M059J (cell line): Measurements from ENCODE around the gene LTBP1. TPM values are rescaled to one million over a fixed set of nuclear protein-coding genes. Genes with fewer than 3 reads are reported as not detected.

Experiments
- DNase-seq: peaks from one replicate; pipeline ENCODE4 v3.0.0-alpha.2; 2012; ENCODE audit warnings: low read depth
- total RNA-seq: library from RNA; depleted of rRNA; stranded (reverse); fragments of >200 nt; shearing (Covaris generic); gene quantifications from 2 replicates; pipeline ENCODE4 v1.2.3, GENCODE V29; 2014

LTBP1 gene
- total RNA-seq, 1 experiment from 2014 or later, result 9.2 TPM

GRCh38 chr2:33077844-33078243, 131.1 kb downstream of the LTBP1 start:
- no peak for DNase-seq

GRCh38 chr2:33081691-33082090, 134.9 kb downstream of the LTBP1 start:
- no peak for DNase-seq

- DNase-seq, result no peak
Measured at GRCh38 chr2:33083699-33084387, 137.1 kb downstream of the LTBP1 start.

GRCh38 chr2:33084433-33084832, 137.7 kb downstream of the LTBP1 start:
- DNase-seq, result no peak

GRCh38 chr2:33085646-33086045, 138.9 kb downstream of the LTBP1 start:
- DNase-seq, result no peak

GRCh38 chr2:33086400-33087015, 139.8 kb downstream of the LTBP1 start:
- DNase-seq, result no peak

GRCh38 chr2:33090553-33091134, 143.9 kb downstream of the LTBP1 start:
- DNase-seq, result no peak

GRCh38 chr2:33091541-33092123, 144.9 kb downstream of the LTBP1 start:
- no peak for DNase-seq

- DNase-seq, result no peak
Measured at GRCh38 chr2:33093283-33093993, 146.7 kb downstream of the LTBP1 start.

GRCh38 chr2:33094303-33094702, 147.6 kb downstream of the LTBP1 start:
- no peak for DNase-seq

- no peak for DNase-seq
Measured at GRCh38 chr2:33099989-33100388, 153.2 kb downstream of the LTBP1 start.

GRCh38 chr2:33100921-33101320, 154.2 kb downstream of the LTBP1 start:
- DNase-seq, result no peak

- DNase-seq, result peak; percentile 45
Measured at GRCh38 chr2:33104052-33104623, 157.4 kb downstream of the LTBP1 start.

GRCh38 chr2:33104726-33105125, 158.0 kb downstream of the LTBP1 start:
- DNase-seq, result peak; percentile 18

- no peak for DNase-seq
Measured at GRCh38 chr2:33106115-33106514, 159.4 kb downstream of the LTBP1 start.

GRCh38 chr2:33107690-33108482, 161.1 kb downstream of the LTBP1 start:
- DNase-seq, result no peak

- DNase-seq, result peak; percentile 37
Measured at GRCh38 chr2:33108483-33109443, 162.0 kb downstream of the LTBP1 start.

- DNase-seq, result no peak
Measured at GRCh38 chr2:33110461-33110860, 163.7 kb downstream of the LTBP1 start.

- DNase-seq, result no peak
Measured at GRCh38 chr2:33111002-33111446, 164.3 kb downstream of the LTBP1 start.

- no peak for DNase-seq
Measured at GRCh38 chr2:33115196-33115595, 168.4 kb downstream of the LTBP1 start.
